GM21576 (cell line): Measurements from ENCODE around the gene THADA.
"Not testable (repeated sequence)": the region's sequence is repeated elsewhere in the genome, so short reads cannot be mapped to it uniquely, and the experiment has no call there.

Experiments
- ATAC-seq: cut with Tn5 transposase; IDR thresholded peaks from one replicate; pipeline ENCODE4 v1.9.1; 2021; ENCODE audit warnings: mild to moderate bottlenecking, moderate library complexity; ENCODE audit not compliant: unreplicated experiment

THADA gene

GRCh38 chr2:43391201-43391877, 204.5 kb downstream of the THADA start:
- ATAC-seq: no peak

- no peak for ATAC-seq
Observed at GRCh38 chr2:43389581-43390466, 206.0 kb downstream of the THADA start.

GRCh38 chr2:43388371-43388770, 207.5 kb downstream of the THADA start:
- no peak for ATAC-seq

- peak; percentile 76 for ATAC-seq
Observed at GRCh38 chr2:43387092-43388062, 208.5 kb downstream of the THADA start.

GRCh38 chr2:43386679-43387078, 209.2 kb downstream of the THADA start:
- ATAC-seq: not testable (repeated sequence)

GRCh38 chr2:43384143-43384542, 211.7 kb downstream of the THADA start:
- no peak for ATAC-seq

GRCh38 chr2:43383533-43383932, 212.3 kb downstream of the THADA start:
- ATAC-seq: no peak

- no peak for ATAC-seq
Observed at GRCh38 chr2:43379494-43379893, 216.3 kb downstream of the THADA start.

GRCh38 chr2:43377327-43377726, 218.5 kb downstream of the THADA start:
- no peak for ATAC-seq

GRCh38 chr2:43376523-43377198, 219.2 kb downstream of the THADA start:
- no peak for ATAC-seq

- no peak for ATAC-seq
Observed at GRCh38 chr2:43375746-43376522, 219.9 kb downstream of the THADA start.

GRCh38 chr2:43372416-43373081, 223.3 kb downstream of the THADA start:
- ATAC-seq: no peak

- ATAC-seq: no peak
Observed at GRCh38 chr2:43370705-43371104, 225.1 kb downstream of the THADA start.

GRCh38 chr2:43370146-43370545, 225.7 kb downstream of the THADA start:
- ATAC-seq: no peak

GRCh38 chr2:43368483-43369385, 227.1 kb downstream of the THADA start:
- no peak for ATAC-seq

GRCh38 chr2:43367012-43367782, 228.6 kb downstream of the THADA start:
- no peak for ATAC-seq

- ATAC-seq: no peak
Observed at GRCh38 chr2:43363120-43363519, 232.7 kb downstream of the THADA start.
